GM10266 (cell line): Measurements from ENCODE around the gene GET3.
"Not testable (repeated sequence)": the region's sequence is repeated elsewhere in the genome, so short reads cannot be mapped to it uniquely, and the experiment has no call there.

Source experiments
- DNase-seq: peaks from one replicate; pipeline ENCODE4 v3.0.0; 2012; ENCODE audit errors: extremely low spot score
- CTCF ChIP-seq: IDR thresholded peaks from 2 replicates; pipeline ENCODE4 v1.5.1; 2012; ENCODE audit warnings: mild to moderate bottlenecking, low read depth; ENCODE audit not compliant: control insufficient read depth, insufficient read depth; ENCODE audit errors: missing control alignments

GET3 gene

DNA sequence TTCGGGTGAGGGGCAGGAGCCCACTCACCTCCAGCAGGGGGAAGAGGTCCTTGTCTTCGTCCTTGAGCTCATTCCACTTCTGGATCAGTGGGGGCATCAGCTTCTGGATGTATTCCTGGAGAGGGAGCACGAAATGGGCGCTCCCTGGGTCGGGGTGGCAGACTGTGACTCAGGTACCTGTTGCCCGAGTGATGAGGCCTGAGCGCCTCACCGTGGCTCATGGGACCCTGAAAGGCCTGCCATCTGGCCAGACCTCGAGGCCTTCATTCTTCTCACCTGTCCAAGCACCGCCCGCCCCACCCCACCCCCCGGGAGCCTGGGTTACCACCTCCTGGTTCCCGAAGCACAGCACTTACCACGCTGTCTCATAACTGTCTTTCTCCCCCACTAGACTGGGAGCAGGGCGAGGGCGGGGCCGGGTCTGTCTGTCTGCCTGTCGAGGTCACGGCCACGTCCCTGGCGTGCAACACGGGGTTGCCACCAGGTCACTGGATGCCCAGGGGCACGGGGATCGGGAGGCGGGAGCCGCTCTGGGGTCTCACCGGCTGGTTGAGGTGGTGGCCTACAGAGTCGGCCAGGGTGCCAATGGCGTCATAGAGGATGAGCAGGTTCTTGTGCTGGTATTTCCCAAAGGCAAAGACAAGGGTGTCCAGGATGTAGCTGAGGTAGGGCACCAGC is 31.5 kb upstream of the GET3 start:
- no peak for TF ChIP-seq CTCF
- no peak for DNase-seq

- TF ChIP-seq CTCF = no peak
- DNase-seq = no peak
Observed at GRCh38 chr19:12706332-12706718, 31.0 kb upstream of the GET3 start.

DNA sequence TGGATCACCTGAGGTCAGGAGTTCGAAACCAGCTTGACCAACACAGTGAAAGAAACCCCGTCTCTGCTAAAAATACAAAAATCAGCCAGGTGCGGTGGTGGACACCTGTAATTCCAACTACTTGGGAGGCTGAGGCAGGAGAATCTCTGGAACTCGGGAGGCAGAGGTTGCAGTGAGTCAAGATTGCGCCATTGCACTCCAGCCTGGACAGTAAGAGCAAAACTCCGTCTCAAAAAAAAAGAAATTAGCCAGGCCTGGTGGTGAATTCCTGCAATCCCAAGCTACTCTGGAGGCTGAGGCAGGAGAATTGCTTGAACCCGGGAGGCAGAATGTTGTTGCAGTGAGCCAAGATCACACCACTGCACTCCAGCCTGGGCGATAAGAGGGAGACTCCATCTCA is 28.7 kb upstream of the GET3 start:
- DNase-seq = no peak
- TF ChIP-seq CTCF = no peak

GRCh38 chr19:12711187-12711586 is 26.1 kb upstream of the GET3 start:
- DNase-seq = no peak
- no peak for TF ChIP-seq CTCF

DNA sequence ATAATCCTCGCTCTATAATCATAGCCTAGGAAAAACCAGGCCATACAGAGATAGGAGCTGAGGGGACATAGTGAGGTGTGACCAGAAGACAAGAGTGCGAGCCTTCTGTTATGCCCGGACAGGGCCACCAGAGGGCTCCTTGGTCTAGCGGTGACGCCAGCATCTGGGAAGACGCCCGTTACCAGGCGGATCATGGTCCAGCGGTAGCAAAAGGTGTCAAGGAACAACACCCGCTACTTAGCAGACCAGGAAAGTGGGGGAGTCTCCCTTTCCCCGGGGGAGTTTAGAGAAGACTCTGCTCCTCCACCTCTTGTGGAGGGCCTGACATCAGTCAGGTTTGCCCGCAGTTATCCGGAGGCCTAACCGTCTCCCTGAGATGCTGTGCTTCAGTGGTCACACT is 25.2 kb upstream of the GET3 start:
- not testable (repeated sequence) for DNase-seq

GRCh38 chr19:12713304-12713703 is 24.0 kb upstream of the GET3 start:
- DNase-seq = not testable (repeated sequence)

DNA sequence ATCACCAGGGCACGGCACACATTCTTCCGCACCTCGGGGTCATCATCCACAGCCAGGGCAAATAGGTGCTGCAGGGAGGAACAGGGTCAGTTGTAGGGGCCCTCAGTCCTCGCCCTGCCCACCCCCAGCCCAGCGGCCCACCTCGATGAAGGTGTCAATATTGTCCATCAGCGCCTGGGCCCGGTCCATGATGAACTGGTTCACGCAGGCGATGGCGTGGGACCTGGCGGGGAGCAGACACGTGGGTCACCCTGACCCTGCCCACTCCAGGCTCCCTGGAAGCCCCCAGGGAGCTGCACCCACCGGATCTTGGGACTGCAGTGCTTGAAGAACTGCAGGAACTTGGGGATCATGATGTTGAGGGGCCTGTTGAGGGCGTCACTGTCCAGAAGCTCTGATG is 22.2 kb upstream of the GET3 start:
- TF ChIP-seq CTCF = no peak
- DNase-seq = no peak

DNA sequence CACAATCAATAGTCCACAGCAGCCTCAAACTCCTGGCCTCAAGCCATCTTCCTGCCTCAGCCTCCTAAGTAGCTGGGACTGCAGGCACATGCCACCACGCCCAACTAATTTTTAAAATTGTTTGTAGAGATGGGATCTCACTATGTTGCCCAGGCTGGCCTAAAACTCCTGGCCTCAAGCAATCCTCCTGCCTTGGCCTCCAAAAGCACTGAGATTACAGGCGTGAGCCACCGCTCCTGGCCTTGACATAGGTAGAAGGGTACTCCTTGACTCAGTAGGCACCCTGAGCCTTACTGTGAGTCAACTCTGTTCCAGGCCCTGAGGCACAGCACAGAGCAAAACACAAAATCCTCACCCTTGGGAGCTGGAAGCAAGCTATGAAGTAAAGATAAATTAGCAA is 21.4 kb upstream of the GET3 start:
- no peak for DNase-seq
- no peak for TF ChIP-seq CTCF
